GM12875 (cell line): ENCODE results near the gene PDE11A.

Experiments used
- H3K4me3 ChIP-seq: one replicate; pipeline ENCODE4 v1.5.1; 2011; ENCODE audit warnings: low read depth, low read length, control low read depth
- CTCF ChIP-seq: IDR thresholded peaks from 2 replicates; pipeline ENCODE4 v1.5.1; 2011; ENCODE audit warnings: low read depth, mild to moderate bottlenecking, control low read depth, inconsistent platforms, low read length, moderate library complexity, borderline replicate concordance; ENCODE audit not compliant: insufficient read depth

The PDE11A gene

GRCh38 chr2:177710889-177711288 lies 361.7 kb downstream of the PDE11A start:
- TF ChIP-seq CTCF = no peak
- no peak overlapping the region for H3K4me3 ChIP-seq

GRCh38 chr2:177709986-177710401 lies 362.6 kb downstream of the PDE11A start:
- no peak for TF ChIP-seq CTCF

GRCh38 chr2:177708660-177709444 lies 363.7 kb downstream of the PDE11A start:
- TF ChIP-seq CTCF = no peak
- H3K4me3 ChIP-seq = no peak overlapping the region

More at GRCh38 chr2:177709986-177710401, 362.6 kb downstream of the PDE11A start:
- H3K4me3 ChIP-seq = no peak overlapping the region

GRCh38 chr2:177708106-177708505 lies 364.5 kb downstream of the PDE11A start:
- no peak for TF ChIP-seq CTCF
- H3K4me3 ChIP-seq = no peak overlapping the region

- no peak for TF ChIP-seq CTCF
- no peak overlapping the region for H3K4me3 ChIP-seq
Measured at GRCh38 chr2:177705511-177706173, 366.9 kb downstream of the PDE11A start.

- no peak for TF ChIP-seq CTCF
- H3K4me3 ChIP-seq = no peak overlapping the region
Measured at GRCh38 chr2:177703159-177703558, 369.4 kb downstream of the PDE11A start.

GRCh38 chr2:177698281-177698680 lies 374.3 kb downstream of the PDE11A start:
- no peak overlapping the region for H3K4me3 ChIP-seq
- no peak for TF ChIP-seq CTCF
